SK-N-SH (cell line): Measurements from ENCODE around the gene PDZRN4.

ENCODE experiments used
- GABPA ChIP-seq: IDR thresholded peaks from 2 replicates; pipeline ENCODE4 v1.4.0; 2012; ENCODE audit warnings: low read depth, mild to moderate bottlenecking
- POLR2AphosphoS5 ChIP-seq: IDR thresholded peaks from 2 replicates; pipeline ENCODE4 v1.6.1; 2012; ENCODE audit warnings: low read depth, low read length
- REST ChIP-seq: IDR thresholded peaks from 2 replicates; pipeline ENCODE4 v1.6.1; 2012; ENCODE audit warnings: mild to moderate bottlenecking, low read depth, low read length, moderate library complexity
- RFX5 ChIP-seq: IDR thresholded peaks from 2 replicates; pipeline ENCODE4 v1.6.1; 2012; ENCODE audit warnings: mild to moderate bottlenecking, improper control_type of control experiment, low read length
- USF2 ChIP-seq: fragments of 150-350 bp; IDR thresholded peaks from 2 replicates; pipeline ENCODE4 v1.6.1; 2017; ENCODE audit warnings: antibody characterized with exemption, low read length, low read depth, borderline replicate concordance

DNA sequence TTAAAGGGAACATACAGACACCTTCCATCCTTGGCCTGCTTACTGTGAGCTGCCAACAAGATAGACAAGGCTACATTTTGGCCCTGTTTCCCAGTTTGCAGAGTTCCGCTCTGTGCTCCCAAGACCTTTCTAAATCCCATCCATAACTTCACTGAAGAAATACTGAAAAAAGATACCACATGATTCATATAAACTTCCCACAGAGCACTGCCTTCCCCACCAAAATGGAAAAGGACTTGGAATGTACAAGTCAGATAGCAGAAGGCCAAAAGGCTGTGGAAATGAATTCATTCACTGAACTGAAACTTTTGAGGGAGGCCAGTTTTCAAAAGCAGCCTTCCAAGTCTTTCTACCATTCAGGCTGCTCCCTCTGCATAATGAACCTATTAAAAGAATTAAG is 29.6 kb downstream of the PDZRN4 start:
- TF ChIP-seq USF2 (no peak), GABPA (no peak), RFX5 (no peak), POLR2AphosphoS5 (no peak), REST (no peak)
